Sigmoid colon (tissue), 3 donors: ENCODE results near the gene TMEM63C.

ENCODE experiments used
- CTCF ChIP-seq, 4 experiments: fragments of 450-650 bp in 3 of 4; fragments of 200-600 bp in 1 of 4; IDR thresholded peaks; one replicate each; pipeline ENCODE4 v1.5.1; 2016 to 2019; ENCODE audit warnings: antibody characterized with exemption in 4 of 4, mild to moderate bottlenecking in 3 of 4, moderate library complexity in 2 of 4
- POLR2A ChIP-seq, 2 donors: fragments of 450-650 bp; IDR thresholded peaks; one replicate each; pipeline ENCODE4 v1.6.1; 2016; ENCODE audit warnings: antibody characterized with exemption in 2 of 2, mild to moderate bottlenecking in 2 of 2, moderate library complexity in 2 of 2

- TF ChIP-seq CTCF (IDR thresholded peaks at IDR 0.05), result no peak
- TF ChIP-seq POLR2A (IDR thresholded peaks at IDR 0.05), result no peak
Measured at GRCh38 chr14:77172916-77173315, 8.7 kb upstream of the TMEM63C start.
